ENCODE results near the gene SAP30BP. TPM values are rescaled to one million over a fixed set of nuclear protein-coding genes. Genes with fewer than 3 reads are reported as not detected.

The SAP30BP gene
- total RNA-seq, 4 donors from 2014 or later: 68.2 to 87.2 (median 77.2) TPM

DNA sequence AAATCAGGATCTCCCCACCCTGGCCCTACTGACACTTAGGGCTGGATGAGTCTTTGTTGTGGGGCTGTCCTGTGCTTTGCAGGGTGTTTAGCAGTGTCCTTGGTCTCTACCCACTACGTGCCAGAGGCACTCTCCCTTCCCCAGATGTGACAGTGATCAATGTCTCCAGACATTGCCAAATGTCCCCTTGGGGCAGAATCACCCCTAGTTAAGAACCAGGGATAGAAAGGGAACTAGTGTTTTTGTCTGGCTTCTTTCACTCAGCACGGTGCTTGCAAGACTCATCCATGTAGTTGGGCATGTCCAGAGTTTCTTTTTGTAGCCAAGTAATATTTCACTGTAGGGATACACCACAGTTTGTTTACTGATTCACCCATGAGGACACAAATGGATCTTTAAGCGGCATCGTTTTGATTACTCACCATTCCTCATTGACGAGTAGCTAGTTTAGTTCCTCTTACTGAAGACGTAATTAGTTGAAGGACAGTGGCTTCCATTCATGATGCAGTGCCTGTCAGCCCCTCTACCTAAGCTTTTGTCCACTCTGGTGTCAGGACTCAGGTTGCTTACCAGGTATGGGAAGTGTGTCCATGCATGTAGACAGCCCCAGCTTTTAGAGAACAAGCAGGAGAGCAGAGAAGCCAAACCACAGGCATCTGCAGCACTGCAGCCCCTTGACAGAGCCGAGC, 28.1 kb downstream of the SAP30BP start:
- no peaks in the 10 kb centered on the region for H3K9me3 ChIP-seq
- no peak for ATAC-seq
- 86 to 92% methylated on average over 4 to 5 of the region's 7 CpGs for WGBS, 2 donors (ENCODE audit: low coverage in 1 of 2)
- H3K36me3 ChIP-seq: peaks cover 0 to 71% of the 10 kb centered on the region in 2 donors
- H3K27ac ChIP-seq: peak overlapping the region; percentile 20 to 86 (median 85)
- TF ChIP-seq POLR2AphosphoS5 (IDR thresholded peaks at IDR 0.05) (no peak), POLR2A (IDR thresholded peaks at IDR 0.05) (no peak), EP300 (IDR thresholded peaks at IDR 0.05) (no peak)
- TF ChIP-seq, protein P1, sequence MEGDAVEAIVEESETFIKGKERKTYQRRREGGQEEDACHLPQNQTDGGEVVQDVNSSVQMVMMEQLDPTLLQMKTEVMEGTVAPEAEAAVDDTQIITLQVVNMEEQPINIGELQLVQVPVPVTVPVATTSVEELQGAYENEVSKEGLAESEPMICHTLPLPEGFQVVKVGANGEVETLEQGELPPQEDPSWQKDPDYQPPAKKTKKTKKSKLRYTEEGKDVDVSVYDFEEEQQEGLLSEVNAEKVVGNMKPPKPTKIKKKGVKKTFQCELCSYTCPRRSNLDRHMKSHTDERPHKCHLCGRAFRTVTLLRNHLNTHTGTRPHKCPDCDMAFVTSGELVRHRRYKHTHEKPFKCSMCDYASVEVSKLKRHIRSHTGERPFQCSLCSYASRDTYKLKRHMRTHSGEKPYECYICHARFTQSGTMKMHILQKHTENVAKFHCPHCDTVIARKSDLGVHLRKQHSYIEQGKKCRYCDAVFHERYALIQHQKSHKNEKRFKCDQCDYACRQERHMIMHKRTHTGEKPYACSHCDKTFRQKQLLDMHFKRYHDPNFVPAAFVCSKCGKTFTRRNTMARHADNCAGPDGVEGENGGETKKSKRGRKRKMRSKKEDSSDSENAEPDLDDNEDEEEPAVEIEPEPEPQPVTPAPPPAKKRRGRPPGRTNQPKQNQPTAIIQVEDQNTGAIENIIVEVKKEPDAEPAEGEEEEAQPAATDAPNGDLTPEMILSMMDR (IDR thresholded peaks at IDR 0.05): no peak
- peaks cover 0 to 78% (median 25%) of the 10 kb centered on the region in 3 donors for H3K4me1 ChIP-seq
- no peaks in the 10 kb centered on the region for H3K27me3 ChIP-seq
- no peak overlapping the region for H3K4me3 ChIP-seq

GRCh38 chr17:75695830-75696271, 28.7 kb downstream of the SAP30BP start:
- no CpG with 5 or more reads among the region's 12 CpGs for WGBS, 2 donors (ENCODE audit: low coverage in 1 of 2)
- H3K4me1 ChIP-seq: peaks cover 0 to 78% (median 23%) of the 10 kb centered on the region in 3 donors
- no peaks in the 10 kb centered on the region for H3K27me3 ChIP-seq
- no peak for ATAC-seq
- H3K36me3 ChIP-seq: peaks cover 0 to 71% of the 10 kb centered on the region in 2 donors
- TF ChIP-seq EP300 (IDR thresholded peaks at IDR 0.05): no peak
- TF ChIP-seq, protein P1 (IDR thresholded peaks at IDR 0.05): no peak
- no peak for TF ChIP-seq POLR2AphosphoS5 (IDR thresholded peaks at IDR 0.05)
- peak in 1 of 2 donors; percentile 25 for TF ChIP-seq POLR2A (IDR thresholded peaks at IDR 0.05)
- H3K27ac ChIP-seq: peak overlapping the region in 3 of 4 donors; percentile 85 to 86 (median 85)
- H3K4me3 ChIP-seq: no peak overlapping the region
- H3K9me3 ChIP-seq: no peaks in the 10 kb centered on the region

- Histone ChIP-seq H3K4me3 (no peak overlapping the region), H3K4me1 (peaks cover 0 to 78% (median 26%) of the 10 kb centered on the region in 3 donors), H3K36me3 (peaks cover 0 to 78% of the 10 kb centered on the region in 2 donors), H3K27ac (peak overlapping the region in 3 of 4 donors; percentile 74 to 85 (median 85)), H3K27me3 (no peaks in the 10 kb centered on the region), H3K9me3 (no peaks in the 10 kb centered on the region)
- ATAC-seq: no peak
- 83 to 100% methylated on average over 3 to 8 of the region's 10 CpGs for WGBS, 2 donors (ENCODE audit: low coverage in 1 of 2)
- TF ChIP-seq POLR2A (IDR thresholded peaks at IDR 0.05): no peak
- no peak for TF ChIP-seq EP300 (IDR thresholded peaks at IDR 0.05)
- TF ChIP-seq, protein P1 (IDR thresholded peaks at IDR 0.05): no peak
- peak; percentile 24 for TF ChIP-seq POLR2AphosphoS5 (IDR thresholded peaks at IDR 0.05)
These were observed 30.6 kb downstream of the SAP30BP start for GRCh38 chr17:75697651-75698291.

DNA sequence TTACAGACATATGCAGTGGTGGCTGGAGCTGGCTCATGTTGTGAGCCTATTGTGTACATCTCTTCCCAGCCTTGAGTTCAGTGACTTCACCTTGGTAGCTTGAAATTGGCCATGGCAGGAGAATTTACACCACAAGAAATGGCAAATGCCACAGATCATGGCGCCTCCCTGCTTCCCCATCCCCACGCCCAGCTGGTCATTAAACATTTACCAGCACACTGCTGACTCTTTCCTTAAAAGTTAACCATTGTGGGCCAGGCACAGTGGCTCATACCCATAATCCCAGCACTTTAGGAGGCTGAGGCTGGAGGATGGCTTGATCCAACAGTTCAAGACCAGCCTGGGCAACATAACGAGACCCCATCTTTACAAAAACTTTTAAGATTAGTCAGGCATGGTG, 31.5 kb downstream of the SAP30BP start:
- H3K27ac ChIP-seq: peak overlapping the region in 3 of 4 donors; percentile 74 to 85 (median 85)
- 100% methylated on average over 1 of the region's 3 CpGs; no CpG with 5 or more reads in 1 of the 2 donors for WGBS, 2 donors (ENCODE audit: low coverage in 1 of 2)
- no peak for ATAC-seq
- H3K36me3 ChIP-seq: peaks cover 0 to 84% of the 10 kb centered on the region in 2 donors
- no peak for TF ChIP-seq EP300 (IDR thresholded peaks at IDR 0.05)
- TF ChIP-seq, protein P1 (IDR thresholded peaks at IDR 0.05): no peak
- TF ChIP-seq POLR2AphosphoS5 (IDR thresholded peaks at IDR 0.05): no peak
- no peak for TF ChIP-seq POLR2A (IDR thresholded peaks at IDR 0.05)
- H3K4me1 ChIP-seq: peaks cover 0 to 69% (median 19%) of the 10 kb centered on the region in 3 donors
- H3K4me3 ChIP-seq: no peak overlapping the region
- no peaks in the 10 kb centered on the region for H3K9me3 ChIP-seq
- H3K27me3 ChIP-seq: no peaks in the 10 kb centered on the region

All from gastroesophageal sphincter (tissue), 4 donors.